Right kidney (tissue), 1 donor: Measurements from ENCODE around the gene UBXN1.
"Not testable (repeated sequence)": the region's sequence is repeated elsewhere in the genome, so short reads cannot be mapped to it uniquely, and the experiment has no call there.

Source experiments
- DNase-seq: peaks from one replicate; pipeline ENCODE4 v3.0.0-alpha.2; 2016

The UBXN1 gene

DNA sequence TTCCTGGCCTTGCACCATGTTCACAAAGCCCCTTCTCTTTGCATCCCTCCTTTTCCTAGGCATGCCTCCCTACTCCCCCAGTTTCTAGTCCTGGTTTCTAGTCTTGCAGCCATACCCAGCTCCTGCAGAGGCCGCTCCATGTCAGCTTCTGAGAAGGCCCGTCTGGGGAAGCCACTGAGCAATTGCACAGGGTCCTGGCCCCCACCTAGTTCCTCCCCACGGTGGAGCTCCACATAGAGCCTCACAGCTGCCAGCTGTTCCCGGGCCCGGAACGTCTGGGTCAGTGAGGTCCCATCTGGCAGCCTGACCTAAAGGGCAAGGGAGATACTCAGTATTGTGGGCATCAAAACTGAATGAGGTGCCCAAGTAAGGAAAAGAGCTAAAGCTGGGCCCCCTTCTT lies 2.2 kb downstream of the UBXN1 start:
- no peak for DNase-seq

DNA sequence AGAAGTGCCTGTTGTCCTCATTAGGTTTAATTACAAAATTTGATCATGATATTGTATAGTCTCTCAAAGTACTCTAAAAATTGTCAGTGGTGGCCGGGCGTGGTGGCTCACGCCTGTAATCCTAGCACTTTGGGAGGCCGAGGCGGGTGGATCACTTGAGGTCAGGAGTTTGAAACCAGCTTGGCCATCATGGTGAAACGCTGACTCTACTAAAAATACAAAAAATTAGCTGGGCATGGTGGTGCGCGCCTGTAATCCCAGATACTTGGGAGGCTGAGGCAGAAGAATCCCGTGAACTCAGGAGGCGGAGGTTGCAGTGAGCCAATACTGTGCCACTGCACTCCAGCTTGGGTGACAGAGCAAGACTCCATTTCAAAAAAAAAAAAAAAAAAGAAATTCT lies 3.5 kb downstream of the UBXN1 start:
- not testable (repeated sequence) for DNase-seq

DNA sequence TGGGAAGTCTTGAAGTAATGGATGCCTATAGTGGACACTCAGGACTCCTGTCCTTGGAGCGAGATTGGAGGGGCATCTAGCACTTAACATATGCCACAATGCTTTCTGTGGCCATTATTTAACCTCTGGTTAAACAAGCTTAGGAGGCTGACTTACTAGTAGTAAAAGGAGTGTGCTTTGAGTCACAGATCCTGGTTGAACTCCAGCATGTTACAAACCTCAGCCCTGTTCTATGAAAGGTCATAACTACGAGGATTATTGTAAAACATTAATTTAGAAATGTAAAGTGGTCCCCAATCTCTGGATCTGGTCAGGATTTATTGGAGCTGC lies 5.7 kb downstream of the UBXN1 start:
- DNase-seq = no peak

- peak; percentile 96 for DNase-seq
These were observed 7.1 kb downstream of the UBXN1 start, which contains the start of the genes LBHD1 and UQCC3 for GRCh38 chr11:62671608-62672389. Gene LBHD1 (minus strand): TSS chr11:62672267. CDS start chr11:62670031, 2,236 bp downstream. Gene UQCC3 (plus strand): TSS chr11:62671673. CDS start chr11:62671746, 73 bp downstream.

DNA sequence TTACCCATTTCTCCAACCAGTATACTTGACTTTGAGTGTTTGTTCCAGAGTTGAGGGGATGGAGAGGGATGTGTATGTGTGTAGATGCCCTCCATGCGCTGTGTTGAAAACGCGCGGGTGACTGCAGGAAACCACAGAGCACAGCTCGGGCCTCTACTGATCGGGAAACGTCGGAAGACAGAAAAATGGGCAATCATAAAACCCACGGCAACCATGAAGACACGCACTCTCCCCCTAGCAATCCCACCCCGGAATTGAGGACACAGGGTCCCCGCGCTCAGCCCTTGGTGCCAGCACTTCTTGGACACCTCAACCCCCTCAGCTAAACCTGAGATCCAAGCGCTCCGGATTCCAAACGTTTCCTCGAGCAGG lies 7.7 kb downstream of the UBXN1 start:
- DNase-seq = no peak

GRCh38 chr11:62669420-62670161 lies 9.3 kb downstream of the UBXN1 start:
- DNase-seq = no peak

DNA sequence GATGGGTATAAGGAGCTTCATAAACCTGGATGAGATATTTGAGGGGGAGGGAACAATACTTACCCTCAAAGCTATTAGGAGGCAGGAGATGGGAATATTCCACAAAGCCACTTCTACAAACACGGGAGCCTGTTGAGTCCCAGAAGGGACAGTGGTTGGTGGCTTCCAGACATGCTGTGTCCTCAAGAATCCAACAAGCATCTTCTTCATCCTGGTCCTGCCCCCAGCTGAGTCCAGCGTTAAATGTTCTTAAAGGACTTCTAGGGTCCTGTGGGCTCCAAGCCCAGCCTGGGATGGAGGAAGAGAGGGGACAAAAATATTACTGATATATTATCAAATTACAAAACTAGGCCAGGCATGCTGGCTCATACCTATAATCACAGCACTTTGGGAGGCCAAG lies 11.4 kb downstream of the UBXN1 start:
- DNase-seq = no peak

- DNase-seq = no peak
These were observed 12.5 kb downstream of the UBXN1 start for GRCh38 chr11:62666259-62666926.

DNA sequence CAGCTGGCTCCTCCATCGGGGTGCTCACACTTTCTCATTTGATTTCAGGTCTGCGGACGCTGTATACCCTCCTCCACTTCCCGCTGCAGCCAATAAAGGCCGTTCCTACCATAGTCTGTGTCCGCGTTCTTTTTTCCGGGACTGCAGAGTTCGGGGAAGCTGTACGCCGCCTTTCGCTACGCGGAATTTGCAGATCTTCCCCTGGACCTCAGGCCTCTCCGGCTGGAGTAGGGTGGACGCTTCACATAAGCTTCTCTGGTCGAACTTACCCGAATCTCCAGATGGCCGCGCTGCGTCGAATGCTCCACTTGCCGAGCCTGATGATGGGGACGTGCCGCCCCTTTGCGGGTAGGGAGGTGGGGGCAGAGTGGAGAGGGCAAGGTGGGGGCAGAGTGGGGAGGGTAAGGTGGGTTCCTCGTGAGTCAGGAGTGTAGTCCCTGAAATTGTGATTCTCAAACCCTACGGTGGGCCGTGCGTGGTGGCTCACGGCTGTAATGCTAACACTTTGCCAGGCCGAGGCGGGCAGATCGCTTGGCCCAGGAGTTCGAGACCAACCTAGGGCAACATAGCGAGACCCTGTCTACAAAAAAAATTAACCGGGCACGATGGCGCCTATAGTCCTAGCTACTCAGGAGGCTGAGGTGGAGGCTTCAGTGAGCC lies 13.1 kb downstream of the UBXN1 start:
- DNase-seq = no peak

GRCh38 chr11:62665075-62665598 lies 13.7 kb downstream of the UBXN1 start, which contains the start of the genes C11orf98 and CSKMT:
Gene C11orf98 (minus strand): TSS chr11:62665210. CDS start chr11:62665169, 41 bp downstream.
Gene CSKMT (plus strand): TSS chr11:62665312. CDS start chr11:62665880, 568 bp downstream.
- peak; percentile 96 for DNase-seq

DNA sequence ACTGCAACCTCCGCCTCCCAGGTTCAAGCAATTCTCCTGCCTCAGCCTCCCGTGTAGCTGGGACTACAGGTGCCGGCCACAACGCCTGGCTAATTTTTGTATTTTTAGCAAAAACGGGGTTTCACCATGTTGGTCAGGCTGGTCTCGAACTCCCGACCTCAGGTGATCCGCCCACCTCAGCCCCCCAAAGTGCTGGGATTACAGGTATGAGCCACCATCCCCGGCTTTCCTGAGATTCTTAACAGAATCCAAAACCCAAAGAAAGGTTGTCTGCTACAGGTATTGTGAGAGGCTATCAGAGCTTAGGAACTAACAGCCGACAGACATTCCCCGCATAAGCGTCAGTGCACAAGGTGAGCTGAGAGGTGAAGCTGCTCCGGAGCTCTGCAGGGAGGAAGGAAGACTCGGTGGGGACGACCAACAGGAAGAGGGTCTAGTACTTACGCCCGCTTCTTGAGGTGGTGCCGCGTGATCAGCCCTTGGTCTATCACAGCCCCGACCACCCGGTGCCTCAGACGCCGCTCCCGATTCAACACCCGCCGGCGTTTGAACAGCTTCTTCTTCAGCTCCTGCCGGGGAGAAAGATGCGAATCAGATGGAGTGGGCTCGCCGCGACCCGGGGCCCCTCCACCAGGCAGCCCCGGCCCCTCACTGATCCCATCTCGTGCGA lies 14.3 kb downstream of the UBXN1 start:
- DNase-seq = no peak

- no peak for DNase-seq
These were observed 22.0 kb downstream of the UBXN1 start for GRCh38 chr11:62656796-62657429.

- DNase-seq = no peak
These were observed 24.6 kb downstream of the UBXN1 start for GRCh38 chr11:62654297-62654696.

- no peak for DNase-seq
These were observed 26.5 kb downstream of the UBXN1 start for GRCh38 chr11:62652161-62653006.

- DNase-seq = not testable (repeated sequence)
These were observed 28.6 kb downstream of the UBXN1 start for GRCh38 chr11:62650283-62650682.

DNA sequence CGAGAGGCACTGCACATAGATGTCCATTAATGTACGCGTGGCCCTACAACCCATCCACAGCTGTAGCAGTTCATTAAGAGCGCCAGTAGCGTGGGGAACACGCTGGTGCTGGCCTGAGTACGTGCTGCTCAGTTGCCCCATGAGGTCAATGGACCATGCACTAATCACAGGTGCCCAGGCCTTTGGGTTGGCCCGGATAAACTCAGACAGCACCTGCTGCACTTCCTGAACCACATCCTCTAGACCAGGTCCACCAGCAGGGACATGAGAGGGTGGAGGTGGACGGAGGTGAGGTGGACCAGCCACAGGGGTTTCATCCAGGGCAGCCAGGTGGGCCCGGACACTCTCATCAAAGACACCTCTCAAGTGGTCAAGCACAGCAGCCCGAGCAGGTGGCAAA lies 29.4 kb downstream of the UBXN1 start:
- DNase-seq = no peak

GRCh38 chr11:62648967-62649364 lies 29.9 kb downstream of the UBXN1 start:
- no peak for DNase-seq

DNA sequence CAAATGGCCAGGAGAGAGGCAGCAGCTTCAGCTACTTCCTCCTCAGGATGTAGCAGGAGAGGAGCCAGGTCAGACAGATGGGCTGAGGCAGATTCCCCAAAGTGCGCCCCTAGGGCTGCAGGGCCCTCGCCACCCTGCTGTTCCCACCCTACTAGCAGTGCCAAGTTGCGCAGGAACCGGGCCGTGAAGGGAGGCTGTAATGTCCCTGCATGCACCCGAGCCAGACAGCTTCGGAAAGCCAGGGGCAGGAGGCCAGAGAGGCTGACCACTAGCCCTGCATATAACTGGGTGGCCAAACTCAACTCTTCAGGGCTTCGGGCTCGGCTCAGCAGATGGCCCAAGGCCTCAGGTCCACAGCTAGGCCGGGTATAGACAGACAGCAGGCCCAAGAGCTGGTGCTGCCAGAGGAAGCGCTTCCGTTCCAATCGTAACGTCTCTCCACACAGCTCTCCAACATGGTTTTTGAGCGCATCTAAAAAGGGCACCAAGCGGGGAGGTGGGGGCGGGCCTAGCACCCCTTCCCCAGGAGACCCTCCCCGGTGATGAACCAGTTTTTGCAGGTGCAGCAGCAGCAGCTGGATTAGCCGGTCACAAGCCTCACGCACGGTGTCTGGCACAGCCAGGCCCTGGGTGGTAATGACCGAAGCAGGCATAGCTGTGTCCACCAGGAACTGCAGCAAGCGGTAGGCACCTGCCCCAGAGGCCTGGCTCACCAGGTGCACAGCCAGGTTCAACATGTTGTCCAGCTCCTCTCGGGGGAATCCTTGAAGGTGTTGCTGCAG lies 30.5 kb downstream of the UBXN1 start:
- DNase-seq = no peak

DNA sequence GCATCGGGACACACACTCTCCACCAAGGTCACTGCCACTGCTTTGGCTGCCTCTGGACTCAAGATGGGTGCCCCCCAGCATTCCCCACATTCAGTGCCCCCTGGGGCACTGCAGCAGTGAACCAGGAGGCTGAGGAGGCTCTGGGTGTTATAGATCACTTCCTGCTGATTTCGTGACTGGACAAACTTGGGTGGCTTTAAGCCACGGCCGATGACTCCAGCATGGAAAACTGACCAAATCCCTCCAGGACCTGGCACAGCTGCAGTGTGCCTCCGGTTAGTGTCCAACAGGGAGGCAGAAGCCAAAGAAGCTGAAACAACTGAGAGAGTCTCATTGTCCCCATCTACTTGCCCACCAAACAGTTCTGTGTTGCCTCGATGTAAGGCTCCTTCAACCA lies 31.3 kb downstream of the UBXN1 start:
- no peak for DNase-seq
